Lower leg skin (tissue), 4 donors: ENCODE results near the gene SMC1B. TPM values are rescaled to one million over a fixed set of nuclear protein-coding genes. Genes with fewer than 3 reads are reported as not detected.
"Not testable (repeated sequence)": the region's sequence is repeated elsewhere in the genome, so short reads cannot be mapped to it uniquely, and the experiment has no call there.

Experiments
- DNase-seq, 2 donors: peaks; one replicate each; pipeline ENCODE4 v3.0.0-alpha.2; 2019; ENCODE audit warnings: low spot score in 2 of 2
- H3K4me3 ChIP-seq: fragments of 200-600 bp; sonication (generic); 2 replicates; pipeline ENCODE4 v1.5.1; 2017; ENCODE audit warnings: mild to moderate bottlenecking, low read depth; ENCODE audit not compliant: poor library complexity, severe bottlenecking
- CTCF ChIP-seq, 3 donors: fragments of 450-650 bp; IDR thresholded peaks; one replicate each; pipeline ENCODE4 v1.5.1; 2016; ENCODE audit warnings: antibody characterized with exemption in 3 of 3, mild to moderate bottlenecking in 3 of 3, moderate library complexity in 2 of 3
- POLR2A ChIP-seq, 2 donors: fragments of 450-650 bp; IDR thresholded peaks; one replicate each; pipeline ENCODE4 v1.6.1; 2016 to 2017; ENCODE audit warnings: antibody characterized with exemption in 2 of 2, mild to moderate bottlenecking in 1 of 2, moderate library complexity in 1 of 2
- WGBS, 2 donors: methylation state at CpG; one replicate each; pipeline ENCODE4 v1.1.5; 2018; 5-methylcytosine and 5-hydroxymethylcytosine counted together
- intact Hi-C: fragments of 100-400 bp; cut with DNase I; formaldehyde crosslinking; loops from one replicate; pipeline ENCODE4 v1.15.0; 2023; ENCODE audit warnings: low total_unique reads
- total RNA-seq, 4 donors: library from RNA; depleted of rRNA; stranded (reverse); fragments of >200 nt; gene quantifications; one replicate each; pipeline ENCODE4 v1.1.0, GENCODE V29; 2016

SMC1B gene
- total RNA-seq, 4 donors from 2014 or later: not detected

GRCh38 chr22:45359627-45360026 is 53.8 kb downstream of the SMC1B start:
- TF ChIP-seq POLR2A (IDR thresholded peaks at IDR 0.05): no peak
- TF ChIP-seq CTCF (IDR thresholded peaks at IDR 0.05): no peak

GRCh38 chr22:45358127-45358526 is 55.3 kb downstream of the SMC1B start:
- 100% methylated on average over 1 of the region's 1 CpG for WGBS, 2 donors
- intact Hi-C loops: no loop called here
- TF ChIP-seq CTCF (IDR thresholded peaks at IDR 0.05): no peak
- no peak for TF ChIP-seq POLR2A (IDR thresholded peaks at IDR 0.05)
- DNase-seq: no peak
- H3K4me3 ChIP-seq: no peak overlapping the region

More at GRCh38 chr22:45359627-45360026, 53.8 kb downstream of the SMC1B start:
- no peak overlapping the region for H3K4me3 ChIP-seq
- 78 to 83% methylated on average over 4 of the region's 4 CpGs for WGBS, 2 donors
- intact Hi-C loops: no loop called here
- no peak for DNase-seq

GRCh38 chr22:45357490-45357889 is 55.9 kb downstream of the SMC1B start:
- no peak for TF ChIP-seq CTCF (IDR thresholded peaks at IDR 0.05)
- no peak for TF ChIP-seq POLR2A (IDR thresholded peaks at IDR 0.05)
- intact Hi-C loops: no loop called here
- WGBS, 2 donors: 93 to 96% methylated on average over 1 of the region's 1 CpG
- H3K4me3 ChIP-seq: no peak overlapping the region
- no peak for DNase-seq

GRCh38 chr22:45353786-45354185 is 59.6 kb downstream of the SMC1B start:
- WGBS, 2 donors: 90 to 91% methylated on average over 5 of the region's 5 CpGs
- H3K4me3 ChIP-seq: no peak overlapping the region
- TF ChIP-seq POLR2A (IDR thresholded peaks at IDR 0.05) (no peak), CTCF (IDR thresholded peaks at IDR 0.05) (no peak)
- intact Hi-C loops: no loop called here
- DNase-seq: no peak

- 64 to 72% methylated on average over 5 of the region's 5 CpGs for WGBS, 2 donors
- intact Hi-C loops, H3K4me3 ChIP-seq, DNase-seq: not testable (repeated sequence)
Measured at GRCh38 chr22:45352757-45353156, 60.6 kb downstream of the SMC1B start.

GRCh38 chr22:45351956-45352355 is 61.4 kb downstream of the SMC1B start:
- intact Hi-C loops: no loop called here
- no peak for TF ChIP-seq CTCF (IDR thresholded peaks at IDR 0.05)
- TF ChIP-seq POLR2A (IDR thresholded peaks at IDR 0.05): no peak
- DNase-seq: no peak
- H3K4me3 ChIP-seq: no peak overlapping the region
- WGBS, 2 donors: 93 to 98% methylated on average over 1 of the region's 1 CpG
